ENCODE data around the gene PRDM16. TPM values are rescaled to one million over a fixed set of nuclear protein-coding genes. Genes with fewer than 3 reads are reported as not detected.

PRDM16 gene
- total and polyA plus RNA-seq, 2 experiments from 2014 or later: 0.14 to 0.16 TPM

- TF ChIP-seq ZNF114 (CRISPR knock-in tag; IDR thresholded peaks at IDR 0.05): no peak
- TF ChIP-seq CTCF (conservative IDR thresholded peaks at IDR 0.05; ENCODE audit: low read depth in 2 of 2): no peak
- no peak for TF ChIP-seq ZNF462 (CRISPR knock-in tag; IDR thresholded peaks at IDR 0.05)
- TF ChIP-seq ZNF331 (CRISPR knock-in tag; IDR thresholded peaks at IDR 0.05; ENCODE audit: low read depth): no peak
- TF ChIP-seq REST (IDR thresholded peaks at IDR 0.05; ENCODE audit: unreplicated experiment): no peak
- no peak for TF ChIP-seq EZH2 (IDR thresholded peaks at IDR 0.05; ENCODE audit: low read depth, unreplicated experiment)
- TF ChIP-seq NANOG (IDR thresholded peaks at IDR 0.05; ENCODE audit: borderline replicate concordance): no peak
Observed at GRCh38 chr1:3307359-3307758, 238.4 kb downstream of the PRDM16 start.

More at GRCh38 chr1:3307359-3307758, 238.4 kb downstream of the PRDM16 start:
- Mint-ChIP-seq H3K27ac (no peak overlapping the region), H3K36me3 (ENCODE audit: low read depth) (no peaks in the 10 kb centered on the region), H3K4me3 (no peak overlapping the region), H3K27me3 (ENCODE audit: insufficient read depth, low read depth, poor library complexity) (peaks cover 6% of the 10 kb centered on the region), H3K4me1 (no peaks in the 10 kb centered on the region), H3K9me3 (no peaks in the 10 kb centered on the region)
- H3K4me3 ChIP-seq: no peak overlapping the region
- ATAC-seq (no peak), DNase-seq (ENCODE audit: low spot score) (no peak)
- no peak overlapping the region for H3K4me2 ChIP-seq
- no peaks in the 10 kb centered on the region for H3F3A ChIP-seq (replicated peaks; ENCODE audit: low read depth)
- no peak overlapping the region for H3K27ac ChIP-seq (ENCODE audit: low read depth)
- H3K79me2 ChIP-seq (replicated peaks; ENCODE audit: insufficient read depth): no peaks in the 10 kb centered on the region
- H2AFZ ChIP-seq: no peak overlapping the region
- no peaks in the 10 kb centered on the region for H3K27me3 ChIP-seq (ENCODE audit: insufficient read depth)
- H4K20me1 ChIP-seq (replicated peaks; ENCODE audit: insufficient read depth): no peaks in the 10 kb centered on the region
- no peaks in the 10 kb centered on the region for H3K9me2 ChIP-seq (ENCODE audit: insufficient read depth)
- H3K4me1 ChIP-seq (ENCODE audit: insufficient read depth): no peaks in the 10 kb centered on the region
- no peaks in the 10 kb centered on the region for H3K36me3 ChIP-seq (ENCODE audit: insufficient read depth)

Measured in GM23338 (cell line).